ENCODE measurements around the gene RSAD1.

RSAD1 gene

GRCh38 chr17:50478391-50479381 is at the start of gene RSAD1:
Gene RSAD1 (plus strand): TSS chr17:50478860. CDS start chr17:50478885, 25 bp downstream.
- peak; percentile 76 for DNase-seq (ENCODE audit: low read depth)

- DNase-seq (ENCODE audit: low read depth), result no peak
Measured at GRCh38 chr17:50429793-50430192, 48.9 kb upstream of the RSAD1 start.

- no peak for DNase-seq (ENCODE audit: low read depth)
Measured at GRCh38 chr17:50430821-50431618, 47.6 kb upstream of the RSAD1 start.

GRCh38 chr17:50432125-50432762 is 46.4 kb upstream of the RSAD1 start:
- no peak for DNase-seq (ENCODE audit: low read depth)

- no peak for DNase-seq (ENCODE audit: low read depth)
Measured at GRCh38 chr17:50437409-50437808, 41.3 kb upstream of the RSAD1 start.

- DNase-seq (ENCODE audit: low read depth), result no peak
Measured at GRCh38 chr17:50439008-50439407, 39.7 kb upstream of the RSAD1 start.

GRCh38 chr17:50440172-50440837 is 38.4 kb upstream of the RSAD1 start:
- DNase-seq (ENCODE audit: low read depth), result no peak

- DNase-seq (ENCODE audit: low read depth), result no peak
Measured at GRCh38 chr17:50440838-50441829, 37.5 kb upstream of the RSAD1 start.

GRCh38 chr17:50443505-50443974 is 35.1 kb upstream of the RSAD1 start:
- DNase-seq (ENCODE audit: low read depth), result no peak

GRCh38 chr17:50444841-50445715 is 33.6 kb upstream of the RSAD1 start:
- no peak for DNase-seq (ENCODE audit: low read depth)

GRCh38 chr17:50445730-50446325 is 32.8 kb upstream of the RSAD1 start:
- no peak for DNase-seq (ENCODE audit: low read depth)

- DNase-seq (ENCODE audit: low read depth), result no peak
Measured at GRCh38 chr17:50447870-50448595, 30.6 kb upstream of the RSAD1 start.

- DNase-seq (ENCODE audit: low read depth), result no peak
Measured at GRCh38 chr17:50448643-50449042, 30.0 kb upstream of the RSAD1 start.

- DNase-seq (ENCODE audit: low read depth), result no peak
Measured at GRCh38 chr17:50451943-50452629, 26.6 kb upstream of the RSAD1 start.

- DNase-seq (ENCODE audit: low read depth), result no peak
Measured at GRCh38 chr17:50452630-50453300, 25.9 kb upstream of the RSAD1 start.

- no peak for DNase-seq (ENCODE audit: low read depth)
Measured at GRCh38 chr17:50453901-50454300, 24.8 kb upstream of the RSAD1 start.

GRCh38 chr17:50457621-50458020 is 21.0 kb upstream of the RSAD1 start:
- DNase-seq (ENCODE audit: low read depth), result no peak

Data from activated T-cell treated with anti-CD3 and anti-CD28 coated beads for 1 hour (primary cell).